Liver (tissue), 9 donors: ENCODE results near the gene IL1RAPL2. TPM values are rescaled to one million over a fixed set of nuclear protein-coding genes. Genes with fewer than 3 reads are reported as not detected.

Source experiments
- DNase-seq: peaks from one replicate; pipeline ENCODE4 v3.0.0-alpha.2; 2017; ENCODE audit warnings: low spot score
- H3K27ac ChIP-seq, 2 donors: one replicate each; pipeline ENCODE4 v1.7.0; 2013; ENCODE audit warnings: inconsistent platforms in 2 of 2, low read length in 2 of 2, control low read depth in 1 of 2, low read depth in 1 of 2, mild to moderate bottlenecking in 1 of 2
- H3K27me3 ChIP-seq, 4 donors: one replicate each; pipeline versions ENCODE4 v1.6.1 to v1.7.0; 2013; ENCODE audit warnings: low read length in 3 of 4, inconsistent platforms in 1 of 4, mild to moderate bottlenecking in 1 of 4, moderate library complexity in 1 of 4; ENCODE audit not compliant: control insufficient read depth in 4 of 4, insufficient read depth in 4 of 4
- H3K36me3 ChIP-seq, 4 donors: one replicate each; pipeline versions ENCODE4 v1.6.1 to v1.7.0; 2013; ENCODE audit warnings: low read length in 3 of 4, mild to moderate bottlenecking in 3 of 4, low read depth in 1 of 4, moderate library complexity in 1 of 4; ENCODE audit not compliant: control insufficient read depth in 4 of 4, insufficient read depth in 3 of 4
- H3K4me1 ChIP-seq, 4 donors: one replicate each; pipeline versions ENCODE4 v1.6.1 to v1.7.0; 2013; ENCODE audit warnings: low read length in 3 of 4, mild to moderate bottlenecking in 3 of 4, moderate library complexity in 1 of 4; ENCODE audit not compliant: control insufficient read depth in 4 of 4, insufficient read depth in 4 of 4
- H3K4me3 ChIP-seq, 3 donors: one replicate each; pipeline versions ENCODE4 v1.6.1 to v1.7.0; 2013; ENCODE audit warnings: low read length in 3 of 3, control low read depth in 1 of 3, low read depth in 1 of 3, mild to moderate bottlenecking in 1 of 3
- H3K9ac ChIP-seq, 2 donors: one replicate each; pipeline ENCODE4 v1.7.0; 2013; ENCODE audit warnings: low read length in 2 of 2, mild to moderate bottlenecking in 2 of 2, moderate library complexity in 2 of 2, control low read depth in 1 of 2, low read depth in 1 of 2
- H3K9me3 ChIP-seq, 4 donors: one replicate each; pipeline versions ENCODE4 v1.6.1 to v1.7.0; 2013; ENCODE audit warnings: low read length in 3 of 4; ENCODE audit not compliant: control insufficient read depth in 4 of 4
- EGR1 ChIP-seq, 2 donors: IDR thresholded peaks; 2 replicates each; pipeline ENCODE4 v1.6.1; 2016 to 2018; ENCODE audit warnings: antibody characterized with exemption in 2 of 2, low read depth in 2 of 2
- FOXA1 ChIP-seq: IDR thresholded peaks from 2 replicates; pipeline ENCODE4 v1.6.1; 2016; ENCODE audit warnings: antibody characterized with exemption
- FOXA2 ChIP-seq: IDR thresholded peaks from 2 replicates; pipeline ENCODE4 v1.6.1; 2016; ENCODE audit warnings: antibody characterized with exemption
- GABPA ChIP-seq, 2 donors: IDR thresholded peaks in 1 of 2; conservative IDR thresholded peaks in 1 of 2; 2 replicates each; pipeline ENCODE4 v1.6.1; 2016; ENCODE audit warnings: antibody characterized with exemption in 2 of 2, mild to moderate bottlenecking in 1 of 2, moderate library complexity in 1 of 2
- HNF4A ChIP-seq, 2 donors: conservative IDR thresholded peaks; 2 replicates each; pipeline ENCODE4 v1.6.1; 2016; ENCODE audit warnings: antibody characterized with exemption in 2 of 2, mild to moderate bottlenecking in 2 of 2
- HNF4G ChIP-seq: IDR thresholded peaks from 2 replicates; pipeline ENCODE4 v1.6.1; 2016; ENCODE audit warnings: antibody characterized with exemption
- JUND ChIP-seq, 2 donors: IDR thresholded peaks; 2 replicates each; pipeline ENCODE4 v1.6.1; 2016; ENCODE audit warnings: antibody characterized with exemption in 2 of 2
- NR2F2 ChIP-seq: IDR thresholded peaks from 2 replicates; pipeline ENCODE4 v1.6.1; 2016; ENCODE audit warnings: antibody characterized with exemption
- RAD21 ChIP-seq, 2 donors: IDR thresholded peaks; 2 replicates each; pipeline ENCODE4 v1.6.1; 2016; ENCODE audit warnings: antibody characterized with exemption in 2 of 2, mild to moderate bottlenecking in 2 of 2
- RXRA ChIP-seq, 2 donors: IDR thresholded peaks; 2 replicates each; pipeline ENCODE4 v1.6.1; 2017 to 2018; ENCODE audit warnings: antibody characterized with exemption in 2 of 2, mild to moderate bottlenecking in 1 of 2
- SP1 ChIP-seq: IDR thresholded peaks from 2 replicates; pipeline ENCODE4 v1.6.1; 2018; ENCODE audit warnings: antibody characterized with exemption, mild to moderate bottlenecking
- TAF1 ChIP-seq: conservative IDR thresholded peaks from 2 replicates; pipeline ENCODE4 v1.6.1; 2016; ENCODE audit warnings: antibody characterized with exemption, mild to moderate bottlenecking
- YY1 ChIP-seq: IDR thresholded peaks from 2 replicates; pipeline ENCODE4 v1.6.1; 2016; ENCODE audit warnings: antibody characterized with exemption, mild to moderate bottlenecking
- WGBS: extraction: QIAGEN DNeasy Blood & Tissue Kit; methylation state at CpG from one replicate; pipeline ENCODE4 v1.1.7; 2013; 5-methylcytosine and 5-hydroxymethylcytosine counted together
- polyA plus RNA-seq, 2 donors: library from polyadenylated mRNA; stranded (reverse) in 1 of 2; unstranded in 1 of 2; fragments of 200-250 nt in 1 of 2; fragments of >200 nt in 1 of 2; fragmentation: Nextera tagmentation in 1 of 2; extraction: Ambion mirVana in 1 of 2; gene quantifications; one replicate each; pipeline versions ENCODE4 v1.2.1 to v1.2.3, GENCODE V29; 2013 to 2015
- total RNA-seq, 2 donors: library from RNA; depleted of rRNA; stranded (reverse); fragments of >200 nt; gene quantifications; one replicate each; pipeline ENCODE4 v1.2.3, GENCODE V29; 2014
- TF ChIP-seq, protein P1 (sequence below): fragments of 150-350 bp; IDR thresholded peaks from 2 replicates; pipeline ENCODE4 v1.5.1; 2017; ENCODE audit warnings: improper control_type of control experiment, low read depth, low read length; ENCODE audit not compliant: missing input control
- TF ChIP-seq, protein P2 (sequence below): IDR thresholded peaks from 2 replicates; pipeline ENCODE4 v1.6.1; 2016; ENCODE audit warnings: antibody characterized with exemption, mild to moderate bottlenecking
- TF ChIP-seq, protein P3 (sequence below): IDR thresholded peaks from 2 replicates; pipeline ENCODE4 v1.6.1; 2016; ENCODE audit warnings: antibody characterized with exemption
- TF ChIP-seq, protein P4 (sequence below): IDR thresholded peaks from 2 replicates; pipeline ENCODE4 v1.6.1; 2016; ENCODE audit warnings: antibody characterized with exemption
- TF ChIP-seq, protein P5 (sequence below): IDR thresholded peaks from 2 replicates; pipeline ENCODE4 v1.6.1; 2016; ENCODE audit warnings: antibody characterized with exemption
- donor health status: healthy.
- donor health status: healthy.
- donor health status: healthy.
- donor health status: healthy.
- donor health status: healthy.

IL1RAPL2 gene
- total and polyA plus RNA-seq, 4 donors = 0.20 to 1.6 (median 0.91) TPM

DNA sequence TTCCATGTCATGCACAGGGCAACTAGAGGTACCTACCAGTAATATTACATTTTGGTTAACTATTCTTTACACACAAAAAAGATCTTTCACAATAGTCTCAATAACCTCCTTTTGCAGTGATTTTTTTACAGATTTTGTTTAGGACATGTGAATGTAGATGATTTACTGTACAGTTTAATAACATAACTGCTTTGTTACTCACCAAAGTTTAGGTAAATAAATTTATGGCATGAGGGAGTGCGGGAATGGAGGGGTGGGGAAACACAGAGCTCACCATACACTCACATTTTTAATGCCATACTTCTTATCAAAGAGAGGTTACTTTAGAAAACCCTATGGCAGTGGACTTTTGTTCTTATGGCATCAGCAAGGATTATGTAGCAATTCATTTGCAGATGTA is 747.6 kb downstream of the IL1RAPL2 start:
- Histone ChIP-seq H3K4me3 (no peak overlapping the region), H3K9ac (no peak overlapping the region), H3K9me3 (no peaks in the 10 kb centered on the region), H3K27ac (no peak overlapping the region), H3K36me3 (no peaks in the 10 kb centered on the region), H3K4me1 (no peaks in the 10 kb centered on the region), H3K27me3 (no peaks in the 10 kb centered on the region)
- TF ChIP-seq, protein P1, sequence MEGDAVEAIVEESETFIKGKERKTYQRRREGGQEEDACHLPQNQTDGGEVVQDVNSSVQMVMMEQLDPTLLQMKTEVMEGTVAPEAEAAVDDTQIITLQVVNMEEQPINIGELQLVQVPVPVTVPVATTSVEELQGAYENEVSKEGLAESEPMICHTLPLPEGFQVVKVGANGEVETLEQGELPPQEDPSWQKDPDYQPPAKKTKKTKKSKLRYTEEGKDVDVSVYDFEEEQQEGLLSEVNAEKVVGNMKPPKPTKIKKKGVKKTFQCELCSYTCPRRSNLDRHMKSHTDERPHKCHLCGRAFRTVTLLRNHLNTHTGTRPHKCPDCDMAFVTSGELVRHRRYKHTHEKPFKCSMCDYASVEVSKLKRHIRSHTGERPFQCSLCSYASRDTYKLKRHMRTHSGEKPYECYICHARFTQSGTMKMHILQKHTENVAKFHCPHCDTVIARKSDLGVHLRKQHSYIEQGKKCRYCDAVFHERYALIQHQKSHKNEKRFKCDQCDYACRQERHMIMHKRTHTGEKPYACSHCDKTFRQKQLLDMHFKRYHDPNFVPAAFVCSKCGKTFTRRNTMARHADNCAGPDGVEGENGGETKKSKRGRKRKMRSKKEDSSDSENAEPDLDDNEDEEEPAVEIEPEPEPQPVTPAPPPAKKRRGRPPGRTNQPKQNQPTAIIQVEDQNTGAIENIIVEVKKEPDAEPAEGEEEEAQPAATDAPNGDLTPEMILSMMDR = no peak
- TF ChIP-seq, protein P2, sequence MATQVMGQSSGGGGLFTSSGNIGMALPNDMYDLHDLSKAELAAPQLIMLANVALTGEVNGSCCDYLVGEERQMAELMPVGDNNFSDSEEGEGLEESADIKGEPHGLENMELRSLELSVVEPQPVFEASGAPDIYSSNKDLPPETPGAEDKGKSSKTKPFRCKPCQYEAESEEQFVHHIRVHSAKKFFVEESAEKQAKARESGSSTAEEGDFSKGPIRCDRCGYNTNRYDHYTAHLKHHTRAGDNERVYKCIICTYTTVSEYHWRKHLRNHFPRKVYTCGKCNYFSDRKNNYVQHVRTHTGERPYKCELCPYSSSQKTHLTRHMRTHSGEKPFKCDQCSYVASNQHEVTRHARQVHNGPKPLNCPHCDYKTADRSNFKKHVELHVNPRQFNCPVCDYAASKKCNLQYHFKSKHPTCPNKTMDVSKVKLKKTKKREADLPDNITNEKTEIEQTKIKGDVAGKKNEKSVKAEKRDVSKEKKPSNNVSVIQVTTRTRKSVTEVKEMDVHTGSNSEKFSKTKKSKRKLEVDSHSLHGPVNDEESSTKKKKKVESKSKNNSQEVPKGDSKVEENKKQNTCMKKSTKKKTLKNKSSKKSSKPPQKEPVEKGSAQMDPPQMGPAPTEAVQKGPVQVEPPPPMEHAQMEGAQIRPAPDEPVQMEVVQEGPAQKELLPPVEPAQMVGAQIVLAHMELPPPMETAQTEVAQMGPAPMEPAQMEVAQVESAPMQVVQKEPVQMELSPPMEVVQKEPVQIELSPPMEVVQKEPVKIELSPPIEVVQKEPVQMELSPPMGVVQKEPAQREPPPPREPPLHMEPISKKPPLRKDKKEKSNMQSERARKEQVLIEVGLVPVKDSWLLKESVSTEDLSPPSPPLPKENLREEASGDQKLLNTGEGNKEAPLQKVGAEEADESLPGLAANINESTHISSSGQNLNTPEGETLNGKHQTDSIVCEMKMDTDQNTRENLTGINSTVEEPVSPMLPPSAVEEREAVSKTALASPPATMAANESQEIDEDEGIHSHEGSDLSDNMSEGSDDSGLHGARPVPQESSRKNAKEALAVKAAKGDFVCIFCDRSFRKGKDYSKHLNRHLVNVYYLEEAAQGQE = no peak
- TF ChIP-seq EGR1 (IDR thresholded peaks at IDR 0.05; ENCODE audit: low read depth in 2 of 2) = no peak
- no peak for TF ChIP-seq RAD21 (IDR thresholded peaks at IDR 0.05)
- no peak for TF ChIP-seq HNF4G
- no peak for DNase-seq
- 85% methylated on average over 1 of the region's 1 CpG for WGBS

DNA sequence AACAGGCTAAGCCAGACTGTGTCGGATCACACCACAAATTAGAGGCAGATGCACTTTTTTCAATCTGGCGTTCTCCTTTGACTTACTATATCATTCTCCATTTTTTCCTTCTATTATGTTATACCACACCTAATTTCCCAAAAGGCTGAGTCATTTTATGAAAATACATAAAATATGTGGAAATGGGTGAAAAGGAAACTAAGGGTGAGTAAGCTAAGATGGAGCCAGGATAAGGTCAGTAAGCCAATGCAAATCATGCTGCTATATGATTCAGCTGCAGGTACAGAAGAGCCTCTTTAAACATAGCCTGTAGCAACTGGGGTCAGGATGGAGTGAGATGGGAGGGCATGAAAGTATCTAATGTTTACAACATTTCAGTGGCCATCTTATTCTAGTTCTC is 748.5 kb downstream of the IL1RAPL2 start:
- Histone ChIP-seq H3K4me1 (no peaks in the 10 kb centered on the region), H3K27me3 (no peaks in the 10 kb centered on the region), H3K9ac (no peak overlapping the region), H3K9me3 (no peaks in the 10 kb centered on the region), H3K36me3 (no peaks in the 10 kb centered on the region), H3K4me3 (no peak overlapping the region), H3K27ac (no peak overlapping the region)
- DNase-seq = no peak
- TF ChIP-seq, protein P2 = no peak
- TF ChIP-seq YY1 (no peak), HNF4G (no peak), HNF4A (conservative IDR thresholded peaks at IDR 0.05) (no peak), JUND (IDR thresholded peaks at IDR 0.05) (no peak), RAD21 (IDR thresholded peaks at IDR 0.05) (no peak), GABPA (IDR thresholded peaks at IDR 0.05 in 1 of 2, conservative IDR thresholded peaks at IDR 0.05 in 1 of 2) (no peak), NR2F2 (no peak), TAF1 (no peak), SP1 (no peak), EGR1 (IDR thresholded peaks at IDR 0.05; ENCODE audit: low read depth in 2 of 2) (no peak), FOXA1 (no peak), FOXA2 (no peak), RXRA (IDR thresholded peaks at IDR 0.05) (no peak)
- TF ChIP-seq, protein P3, sequence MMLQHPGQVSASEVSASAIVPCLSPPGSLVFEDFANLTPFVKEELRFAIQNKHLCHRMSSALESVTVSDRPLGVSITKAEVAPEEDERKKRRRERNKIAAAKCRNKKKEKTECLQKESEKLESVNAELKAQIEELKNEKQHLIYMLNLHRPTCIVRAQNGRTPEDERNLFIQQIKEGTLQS = no peak
- TF ChIP-seq, protein P4, sequence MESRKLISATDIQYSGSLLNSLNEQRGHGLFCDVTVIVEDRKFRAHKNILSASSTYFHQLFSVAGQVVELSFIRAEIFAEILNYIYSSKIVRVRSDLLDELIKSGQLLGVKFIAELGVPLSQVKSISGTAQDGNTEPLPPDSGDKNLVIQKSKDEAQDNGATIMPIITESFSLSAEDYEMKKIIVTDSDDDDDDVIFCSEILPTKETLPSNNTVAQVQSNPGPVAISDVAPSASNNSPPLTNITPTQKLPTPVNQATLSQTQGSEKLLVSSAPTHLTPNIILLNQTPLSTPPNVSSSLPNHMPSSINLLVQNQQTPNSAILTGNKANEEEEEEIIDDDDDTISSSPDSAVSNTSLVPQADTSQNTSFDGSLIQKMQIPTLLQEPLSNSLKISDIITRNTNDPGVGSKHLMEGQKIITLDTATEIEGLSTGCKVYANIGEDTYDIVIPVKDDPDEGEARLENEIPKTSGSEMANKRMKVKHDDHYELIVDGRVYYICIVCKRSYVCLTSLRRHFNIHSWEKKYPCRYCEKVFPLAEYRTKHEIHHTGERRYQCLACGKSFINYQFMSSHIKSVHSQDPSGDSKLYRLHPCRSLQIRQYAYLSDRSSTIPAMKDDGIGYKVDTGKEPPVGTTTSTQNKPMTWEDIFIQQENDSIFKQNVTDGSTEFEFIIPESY = no peak
- TF ChIP-seq, protein P5, sequence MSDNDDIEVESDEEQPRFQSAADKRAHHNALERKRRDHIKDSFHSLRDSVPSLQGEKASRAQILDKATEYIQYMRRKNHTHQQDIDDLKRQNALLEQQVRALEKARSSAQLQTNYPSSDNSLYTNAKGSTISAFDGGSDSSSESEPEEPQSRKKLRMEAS = no peak
- TF ChIP-seq, protein P1 = no peak
- 95% methylated on average over 2 of the region's 2 CpGs for WGBS
